HG03064 (cell line): ENCODE results near the gene ACTN2.

Experiments used
- ATAC-seq: cut with Tn5 transposase; IDR thresholded peaks from one replicate; pipeline ENCODE4 v1.9.1; 2021; ENCODE audit warnings: low read depth; ENCODE audit not compliant: unreplicated experiment

The ACTN2 gene

DNA sequence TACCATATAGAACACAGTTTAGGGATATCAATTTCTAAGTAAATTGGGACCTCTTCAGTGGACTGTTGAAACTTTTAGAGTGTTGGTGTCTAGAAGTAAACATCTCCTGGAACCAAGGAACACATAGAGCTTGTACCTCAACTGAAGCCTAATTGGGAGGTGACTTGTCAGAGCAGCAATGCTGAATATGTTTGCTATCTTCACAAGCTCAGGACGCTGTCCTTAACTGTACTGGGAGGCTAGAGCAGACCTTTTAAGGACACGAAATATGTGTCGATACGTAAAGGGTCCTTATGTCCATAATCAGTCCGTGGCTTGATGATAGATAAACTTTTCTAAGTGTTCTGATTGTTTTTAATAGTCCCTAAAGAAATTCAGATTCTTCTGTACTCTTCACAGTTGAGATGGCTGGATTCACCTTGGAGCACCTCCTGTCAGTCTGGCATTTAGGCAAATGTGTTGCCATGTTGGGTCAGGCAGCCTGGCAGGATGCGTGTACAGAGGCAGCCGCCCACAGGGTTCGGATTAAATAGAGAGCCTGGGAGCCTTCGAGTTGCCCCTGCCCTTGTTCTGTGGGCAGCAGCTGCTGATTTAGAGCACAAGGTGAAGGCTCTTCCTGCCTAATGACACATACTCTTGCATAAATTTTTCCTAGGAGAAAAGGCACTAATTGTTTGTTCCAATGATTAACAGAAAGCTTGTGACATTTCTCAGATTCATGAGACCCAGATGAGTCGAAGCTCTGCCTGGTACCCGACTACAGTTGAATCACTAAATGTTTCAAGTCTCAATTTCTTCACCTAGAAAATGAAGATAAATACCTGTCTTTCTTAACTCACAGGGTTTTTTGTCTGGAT lies 3.6 kb downstream of the ACTN2 start:
- ATAC-seq = no peak

DNA sequence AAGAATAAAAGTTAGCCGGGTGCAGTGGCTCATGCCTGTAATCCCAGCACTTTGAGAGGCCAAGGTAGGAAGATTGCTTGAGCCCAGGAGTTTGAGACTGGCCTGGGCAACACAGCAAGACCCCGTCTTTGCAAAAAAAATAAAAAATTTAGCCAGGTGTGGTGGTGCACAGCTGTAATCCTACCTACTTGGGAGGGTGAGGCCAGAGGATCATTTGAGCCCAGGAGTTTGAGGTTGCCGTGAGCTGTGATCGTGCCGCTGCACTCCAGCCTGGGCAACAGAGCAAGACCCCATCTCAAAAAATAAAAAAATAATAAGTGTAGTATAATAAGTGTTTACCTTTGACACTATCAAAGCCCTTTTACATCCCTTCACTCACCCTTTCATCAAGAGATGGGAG lies 5.0 kb downstream of the ACTN2 start:
- no peak for ATAC-seq

DNA sequence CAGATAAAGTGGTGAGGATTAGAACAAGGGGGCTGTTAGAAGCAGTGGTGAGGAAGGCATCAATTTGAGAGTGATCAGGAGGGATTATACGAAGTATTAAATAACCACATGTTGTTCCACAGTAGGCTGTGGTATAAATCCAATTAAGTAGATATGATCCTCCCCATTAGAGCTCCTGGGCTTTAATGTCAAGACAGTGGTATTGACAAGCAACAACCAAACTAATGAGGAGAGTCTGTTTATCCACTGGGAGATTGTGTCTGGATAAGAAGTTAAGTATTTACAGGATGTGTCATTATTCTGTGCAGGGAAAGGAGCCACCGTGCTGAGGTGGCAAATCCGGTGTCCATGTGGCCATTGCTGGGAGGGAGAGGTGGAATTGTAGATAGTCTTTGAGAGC lies 5.8 kb downstream of the ACTN2 start:
- ATAC-seq = no peak

DNA sequence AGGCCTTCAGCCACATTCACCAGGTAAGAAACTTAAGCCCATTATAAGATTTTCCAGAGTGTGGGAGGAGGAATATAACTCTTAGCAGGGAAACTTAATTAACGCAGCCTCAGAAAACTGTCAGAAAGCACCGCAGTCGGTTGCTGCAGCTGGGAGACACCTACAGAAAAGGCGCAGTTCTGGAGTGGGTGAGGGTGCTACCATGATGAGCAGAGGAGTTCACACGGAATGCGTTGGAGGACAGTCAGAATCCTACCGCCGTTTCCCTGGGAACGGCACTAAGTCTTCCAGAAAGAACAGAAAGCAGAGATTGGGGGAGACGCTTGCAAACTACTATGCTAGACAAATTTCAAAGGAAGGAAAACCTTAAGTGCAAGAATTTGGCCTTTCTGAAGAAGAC lies 6.4 kb downstream of the ACTN2 start:
- no peak for ATAC-seq

DNA sequence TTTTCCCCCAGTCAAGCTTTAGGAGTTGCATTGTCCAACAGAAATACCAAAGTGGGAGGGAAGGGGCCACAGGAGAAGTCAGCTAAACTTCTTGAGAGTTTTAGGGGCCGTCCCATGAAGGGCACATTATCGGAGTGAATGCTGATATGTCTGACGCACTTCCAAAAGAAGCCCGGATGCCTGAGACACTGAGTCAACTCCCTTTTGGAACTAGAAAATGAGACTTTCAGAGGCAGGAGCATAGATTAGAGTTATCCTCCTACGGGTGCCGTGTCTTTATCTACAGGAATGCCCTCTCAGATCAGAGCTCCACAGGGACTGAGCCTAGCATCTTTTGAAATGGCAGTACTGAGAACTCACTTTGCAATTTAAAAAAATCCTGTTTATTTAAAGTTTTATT lies 13.1 kb downstream of the ACTN2 start:
- no peak for ATAC-seq

DNA sequence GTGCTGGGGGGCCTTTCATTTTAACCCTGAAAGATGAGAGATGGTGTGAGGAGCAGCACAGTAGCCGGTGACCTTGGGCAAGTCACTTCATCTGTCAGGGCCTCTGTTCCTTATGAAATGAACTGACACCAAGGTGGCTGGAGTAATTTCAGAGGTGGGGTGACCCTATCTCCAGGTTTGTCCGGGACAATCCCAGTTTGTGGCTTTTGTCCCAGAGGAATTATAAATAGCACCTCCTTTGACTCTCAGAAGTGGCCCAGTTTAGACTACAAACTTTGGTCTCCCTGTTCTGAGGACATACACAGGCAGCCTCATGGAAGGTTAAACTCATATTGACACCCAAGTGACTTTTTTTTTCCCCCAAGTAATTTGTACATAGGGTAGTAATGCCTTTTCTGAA lies 14.6 kb downstream of the ACTN2 start:
- no peak for ATAC-seq

DNA sequence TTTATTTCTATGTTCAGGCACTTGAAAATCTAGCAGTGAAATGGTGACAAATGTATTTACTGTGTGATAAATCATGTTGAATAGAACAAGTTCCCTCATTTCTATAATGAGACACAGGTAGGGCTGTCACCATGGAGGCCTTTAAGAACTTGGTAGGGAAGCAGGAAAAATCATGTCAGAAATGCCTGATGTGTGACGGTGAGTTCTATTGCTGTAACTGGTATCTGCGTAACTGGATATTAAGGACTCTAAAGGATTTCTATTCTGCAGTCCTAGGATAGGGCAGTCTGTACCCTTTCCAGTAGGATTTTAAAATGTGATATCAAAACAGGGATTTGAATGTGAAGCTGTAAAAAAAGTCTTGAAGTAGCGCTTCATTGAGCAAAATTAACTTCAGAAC lies 15.5 kb downstream of the ACTN2 start:
- ATAC-seq = no peak

DNA sequence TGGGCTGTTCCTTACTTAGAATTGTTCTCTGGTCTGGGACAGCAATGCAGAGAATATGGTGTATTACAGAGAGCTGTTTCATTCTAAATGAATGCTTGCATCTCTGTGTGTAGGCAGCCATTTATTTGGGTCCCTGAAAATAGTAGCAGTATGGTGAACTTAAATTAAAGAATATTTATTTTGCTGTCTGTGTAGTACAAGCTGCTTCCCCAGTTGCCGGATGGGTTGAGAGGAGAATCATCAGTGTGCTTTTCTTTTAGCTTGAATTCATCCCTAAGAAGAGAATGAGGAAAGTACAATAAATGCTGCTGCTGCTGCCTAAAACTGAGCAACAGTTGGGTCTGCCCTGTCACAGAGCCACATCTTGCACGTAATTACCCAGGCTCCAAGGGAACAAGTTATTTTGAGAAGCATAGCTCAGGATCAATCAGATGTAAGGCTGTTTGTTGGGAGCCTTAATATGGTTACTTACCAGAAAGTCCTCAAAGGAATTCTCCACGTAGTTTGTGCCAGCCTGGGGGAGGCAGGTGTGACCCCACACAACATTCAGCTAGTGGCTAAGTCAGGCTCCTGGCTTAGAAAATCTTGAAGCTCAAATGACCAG lies 16.6 kb downstream of the ACTN2 start:
- ATAC-seq = no peak

DNA sequence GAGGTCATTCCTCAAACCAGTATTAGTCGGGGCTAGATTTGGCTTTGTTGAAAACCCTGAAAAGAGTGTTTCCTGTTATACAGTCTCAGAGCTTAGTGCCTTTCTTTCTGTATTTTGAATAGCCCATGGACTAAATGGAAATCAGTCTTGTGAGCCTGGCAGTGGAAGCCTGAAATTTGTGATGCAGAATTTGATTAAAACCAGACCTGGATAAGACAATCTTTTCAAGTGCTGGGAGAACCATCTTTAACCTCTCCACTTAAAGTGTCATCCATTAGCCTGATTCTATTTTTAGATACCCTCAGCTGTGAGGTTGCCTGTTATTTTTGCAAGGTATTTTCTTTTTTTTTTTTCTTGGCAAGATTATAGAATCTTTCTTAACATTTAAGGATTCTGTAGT lies 19.5 kb downstream of the ACTN2 start:
- ATAC-seq = no peak

DNA sequence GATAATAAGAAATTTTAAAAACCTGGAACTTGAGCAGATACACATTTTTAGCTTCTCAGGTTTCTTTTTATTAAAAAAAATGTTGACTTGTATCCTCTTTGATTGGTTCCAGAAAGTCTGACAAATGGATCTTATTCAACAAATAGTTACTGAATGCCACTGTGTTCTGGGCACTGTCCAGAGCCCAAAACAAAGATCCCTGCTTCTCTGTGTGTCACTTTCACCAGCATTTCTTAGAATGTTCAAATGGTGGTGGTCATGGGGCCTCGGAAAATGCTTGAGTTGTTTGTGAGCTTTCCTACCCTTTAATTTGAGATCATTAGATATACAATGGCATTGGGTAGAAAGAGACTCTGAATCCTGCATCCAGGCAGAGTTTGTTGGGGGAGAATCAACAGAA lies 19.9 kb downstream of the ACTN2 start:
- ATAC-seq = no peak

DNA sequence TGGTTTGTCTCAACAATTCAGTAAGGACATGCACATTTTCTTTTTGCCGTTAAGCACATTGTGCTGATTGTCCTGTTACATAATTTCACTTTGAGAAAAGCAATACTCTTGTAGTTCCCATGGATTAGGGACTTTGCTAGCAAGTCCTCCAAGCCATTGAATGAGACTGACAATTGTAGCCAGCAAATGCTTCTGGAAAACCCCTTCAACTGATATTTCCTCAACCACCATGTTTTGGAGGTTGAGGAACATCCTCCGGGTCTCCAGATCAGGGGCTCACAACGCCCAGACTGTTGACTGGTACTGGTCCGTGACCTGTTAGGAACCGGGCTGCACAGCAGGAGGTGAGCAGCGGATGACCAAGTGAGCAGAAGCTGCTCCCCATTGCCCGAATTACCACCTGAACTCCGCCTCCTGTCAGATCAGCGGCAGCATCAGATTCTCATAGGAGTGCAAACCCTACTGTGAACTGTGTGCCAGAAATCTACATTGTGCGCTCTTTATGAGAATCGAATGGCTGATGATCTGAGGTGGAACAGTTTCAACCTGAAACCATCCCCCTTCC lies 24.1 kb downstream of the ACTN2 start:
- no peak for ATAC-seq

DNA sequence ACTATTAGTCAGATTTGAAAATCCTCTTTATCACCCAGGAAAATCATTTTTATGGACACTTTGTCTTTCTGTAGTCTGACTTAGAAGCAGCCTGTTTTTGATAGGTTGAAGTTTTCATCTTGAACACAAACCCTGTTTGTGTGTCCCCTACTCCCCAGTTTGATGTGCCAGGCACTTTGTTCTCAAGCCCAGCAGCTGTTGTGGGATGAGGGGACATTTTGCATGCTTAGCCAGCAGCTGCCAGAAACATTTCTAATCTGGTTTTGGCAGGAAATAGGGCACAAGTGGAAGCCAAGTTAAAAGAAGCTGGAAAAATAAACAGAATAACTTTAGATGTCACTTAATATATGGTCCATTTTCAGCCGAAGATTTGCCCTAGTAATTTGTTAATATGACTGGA lies 29.9 kb downstream of the ACTN2 start:
- ATAC-seq = no peak

DNA sequence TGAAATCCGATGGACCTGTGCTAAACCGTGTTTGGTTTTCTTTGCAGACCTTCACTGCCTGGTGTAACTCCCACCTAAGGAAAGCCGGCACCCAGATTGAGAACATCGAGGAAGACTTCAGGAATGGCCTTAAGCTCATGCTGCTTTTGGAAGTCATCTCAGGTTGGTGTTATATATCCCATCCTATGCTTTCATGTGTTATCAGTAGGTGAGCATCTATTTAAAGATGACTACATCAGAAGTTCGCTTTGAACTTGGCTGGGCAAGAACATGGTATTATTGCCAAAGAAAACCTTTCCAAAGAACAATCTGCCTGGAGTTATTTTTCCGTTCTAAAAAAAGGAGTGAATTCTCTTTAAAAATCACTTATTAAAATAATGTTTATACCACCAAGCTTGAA lies 31.5 kb downstream of the ACTN2 start:
- ATAC-seq = no peak

DNA sequence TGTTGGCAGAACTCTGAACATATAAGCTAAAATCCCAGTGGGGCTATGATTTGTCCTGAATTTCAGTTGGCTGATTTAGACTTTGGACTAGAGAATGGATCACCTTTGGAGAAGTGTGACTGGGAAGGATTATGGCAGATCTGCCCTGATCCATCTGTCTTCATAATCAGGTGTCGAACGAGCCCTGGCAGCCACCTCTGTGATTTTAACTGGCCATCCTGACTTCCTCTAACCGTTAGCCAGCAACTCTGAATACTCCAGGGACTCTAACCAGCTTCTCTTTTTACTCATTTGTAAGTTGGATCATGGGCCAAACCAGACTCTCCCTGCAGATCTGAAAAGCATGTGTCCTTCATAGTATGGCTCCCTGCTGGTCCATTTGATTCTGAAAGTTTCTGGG lies 32.0 kb downstream of the ACTN2 start:
- no peak for ATAC-seq

DNA sequence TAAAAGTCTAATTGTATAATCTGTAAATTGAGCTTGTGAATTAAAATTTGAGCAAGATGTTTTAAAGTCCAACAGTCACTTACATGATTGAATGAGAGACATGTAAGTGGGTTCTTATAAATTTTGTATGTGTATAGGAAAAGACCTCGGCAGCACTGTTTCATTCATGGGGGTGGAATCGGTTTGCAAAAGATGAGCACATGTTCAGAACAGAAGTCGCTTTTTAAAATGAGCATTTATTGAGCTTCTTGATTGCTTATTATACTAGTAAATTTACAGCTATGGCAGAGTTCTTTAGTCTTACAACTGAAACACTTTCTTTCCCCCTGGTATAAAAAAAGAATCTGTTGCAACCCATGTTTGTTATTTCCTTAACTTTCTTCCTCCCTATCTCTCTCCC lies 33.9 kb downstream of the ACTN2 start:
- ATAC-seq = no peak

DNA sequence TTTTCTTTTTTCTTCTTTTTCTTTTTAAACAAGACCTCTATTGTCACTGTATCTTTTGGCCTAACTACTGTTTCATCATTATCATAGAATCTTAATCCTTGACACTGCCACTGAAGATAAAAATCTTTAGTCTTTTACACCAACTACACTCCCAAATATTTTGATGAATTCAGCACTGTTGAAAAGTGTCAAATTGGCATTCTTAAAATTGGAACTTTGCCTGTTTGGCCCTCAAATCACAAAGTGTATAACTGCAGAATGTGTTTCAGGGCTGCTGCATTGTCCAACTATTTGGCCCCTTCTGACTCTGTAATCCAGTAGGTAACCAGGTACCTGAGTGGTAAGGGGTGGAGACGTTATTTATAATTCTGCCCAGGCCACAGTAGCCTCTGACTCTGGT lies 34.3 kb downstream of the ACTN2 start:
- no peak for ATAC-seq

DNA sequence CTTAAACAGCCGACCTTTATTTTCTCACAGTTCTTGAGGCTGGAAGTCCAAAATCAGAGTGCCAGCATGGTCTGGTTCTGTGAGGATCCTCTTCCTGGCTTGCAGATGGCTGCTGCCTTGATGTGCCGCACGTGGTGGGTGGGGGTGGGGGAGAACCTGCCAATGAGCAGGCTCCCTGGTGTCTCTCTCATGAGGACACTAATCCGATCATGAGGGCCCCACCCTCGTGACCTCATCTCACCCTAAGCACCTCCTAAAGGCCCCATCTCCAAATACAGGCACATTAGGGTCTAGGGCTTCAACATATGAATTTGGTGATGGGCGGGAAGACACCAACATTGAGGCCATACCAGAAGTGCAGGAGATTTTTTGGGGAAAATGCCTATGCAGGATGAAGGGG lies 37.8 kb downstream of the ACTN2 start:
- ATAC-seq = no peak

DNA sequence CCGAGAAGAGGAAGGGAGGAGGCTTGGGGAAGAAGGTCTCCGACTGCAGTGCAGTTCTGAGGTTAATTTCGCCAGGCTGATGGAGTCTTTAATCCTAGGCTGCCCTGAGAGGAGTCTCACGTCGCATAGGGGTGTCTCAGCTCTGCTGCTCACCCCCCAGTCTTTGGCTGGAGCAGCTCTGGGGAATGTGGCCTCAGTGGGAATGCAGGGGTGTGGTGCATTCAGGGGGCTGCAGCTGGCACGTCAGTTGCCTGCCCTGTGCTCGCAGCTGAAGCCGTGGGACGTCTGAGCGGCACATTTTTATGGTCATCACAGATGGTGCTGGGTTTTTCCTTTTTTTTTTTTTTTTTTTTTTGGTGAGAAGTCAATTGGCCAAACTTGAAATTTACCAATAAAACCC lies 38.2 kb downstream of the ACTN2 start:
- no peak for ATAC-seq

DNA sequence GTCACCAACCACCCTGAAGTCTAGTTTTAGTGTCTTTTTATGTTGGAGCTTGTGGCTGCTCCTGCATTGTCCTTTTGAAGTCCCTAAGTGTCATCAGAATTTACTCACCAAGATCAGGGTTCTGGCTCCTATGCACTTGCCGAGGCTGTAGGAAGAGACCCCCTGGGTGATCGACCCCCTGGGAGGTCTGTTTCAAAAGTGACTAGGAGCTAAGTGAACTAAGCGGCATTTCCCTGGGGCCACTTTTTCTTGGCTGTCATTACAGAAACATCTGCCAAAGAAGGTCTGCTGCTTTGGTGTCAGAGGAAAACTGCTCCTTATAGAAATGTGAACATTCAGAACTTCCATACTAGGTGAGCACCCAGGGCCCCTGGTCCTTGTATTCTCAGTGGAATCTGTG lies 39.4 kb downstream of the ACTN2 start:
- no peak for ATAC-seq

DNA sequence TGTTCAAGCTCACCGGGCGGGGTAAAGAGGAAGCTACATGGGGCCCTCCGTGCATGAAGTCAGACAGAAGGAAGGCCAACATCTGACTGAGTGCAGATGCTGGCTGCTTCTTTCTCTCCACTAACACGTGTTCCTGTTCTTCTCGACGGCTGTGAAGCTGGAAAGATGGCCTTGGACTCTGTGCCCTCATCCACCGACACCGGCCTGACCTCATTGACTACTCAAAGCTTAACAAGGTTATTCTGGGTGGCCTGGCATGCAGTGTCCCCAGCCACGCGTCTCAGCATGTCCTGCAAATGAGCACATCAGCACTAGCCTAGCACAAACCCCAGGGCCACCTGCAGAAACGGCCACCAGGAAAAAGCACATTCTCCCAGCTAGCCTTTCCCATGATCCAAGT lies 41.2 kb downstream of the ACTN2 start:
- no peak for ATAC-seq

DNA sequence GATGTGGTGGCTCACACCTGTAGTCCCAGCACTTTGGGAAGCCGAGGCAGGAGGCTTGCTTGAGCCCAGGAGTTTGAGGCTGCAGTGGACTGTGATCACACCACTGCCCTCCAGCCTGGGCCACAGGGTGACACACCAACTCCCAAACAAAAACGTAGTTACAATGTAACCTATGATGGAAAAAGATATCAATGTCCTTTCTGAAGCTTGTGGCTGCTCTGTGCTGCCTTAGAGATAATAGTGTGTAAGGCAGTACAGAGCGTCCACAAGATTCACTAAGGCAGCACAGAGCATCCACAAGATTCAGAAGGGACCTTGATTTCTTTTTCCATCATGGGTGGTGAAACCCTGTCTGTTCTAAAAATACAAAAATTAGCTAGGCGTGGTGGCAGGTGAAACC lies 42.5 kb downstream of the ACTN2 start:
- ATAC-seq = no peak

DNA sequence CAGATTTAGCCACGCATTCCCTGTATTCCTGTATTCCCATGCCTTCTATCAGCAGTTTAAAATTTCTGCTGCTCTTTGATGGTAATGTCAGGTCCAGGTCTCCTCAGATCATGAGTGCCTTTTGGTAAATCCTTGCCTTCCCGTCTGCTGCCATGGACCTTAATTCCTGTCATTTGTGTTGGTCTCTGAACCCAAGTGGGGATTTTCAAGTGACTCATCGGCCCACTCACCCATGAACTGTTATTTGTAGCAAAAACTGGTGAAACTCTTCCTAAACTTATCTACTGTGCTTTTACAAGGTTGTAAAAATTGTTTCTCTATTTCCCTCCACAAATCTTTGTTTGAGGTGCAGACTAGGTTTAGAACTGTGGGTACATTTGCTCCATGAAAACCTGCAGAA lies 47.4 kb downstream of the ACTN2 start:
- ATAC-seq = no peak
